OCI-LY7 (cell line): ENCODE results near the gene CDCA4.

Experiments
- CTCF ChIP-seq: fragments of 200-600 bp; sonication (generic); conservative IDR thresholded peaks from 2 replicates; pipeline ENCODE4 v1.5.1; 2014; ENCODE audit warnings: mild to moderate bottlenecking, antibody characterized with exemption, low read length, moderate library complexity, mixed read lengths
- EZH2phosphoT487 ChIP-seq: fragments of 200-600 bp; sonication (generic); IDR thresholded peaks from 2 replicates; pipeline ENCODE4 v1.6.1; 2018; ENCODE audit warnings: low read depth, borderline replicate concordance, mild to moderate bottlenecking, mixed run types, antibody characterized with exemption, low read length, moderate library complexity, mixed read lengths

GRCh38 chr14:104986487-104987164 is 34.3 kb downstream of the CDCA4 start:
- TF ChIP-seq CTCF: no peak
- TF ChIP-seq EZH2phosphoT487: no peak
